ENCODE results near the gene BSN.

The BSN gene

GRCh38 chr3:49563040-49563578 lies 8.8 kb downstream of the BSN start:
- POLR2A ChIA-PET, result no interaction called here
- CTCF ChIA-PET, result interaction anchor here (0.7 kb wide), 2 partner anchors 24 to 109 kb away, joined by 3 read pairs; no protein-coding TSS in a partner anchor
- no peak for DNase-seq (ENCODE audit: low read depth, low spot score)
- TF ChIP-seq CTCF (IDR thresholded peaks at IDR 0.05; ENCODE audit: insufficient read depth, low read length, missing control alignments), result no peak
- H3K4me3 ChIP-seq (ENCODE audit: low read depth, low read length), result no peak overlapping the region

GRCh38 chr3:49563766-49564165 lies 9.5 kb downstream of the BSN start:
- no peak for DNase-seq (ENCODE audit: low read depth, low spot score)
- H3K4me3 ChIP-seq (ENCODE audit: low read depth, low read length), result no peak overlapping the region
- ChIA-PET POLR2A (no interaction called here), CTCF (no interaction called here)
- TF ChIP-seq CTCF (IDR thresholded peaks at IDR 0.05; ENCODE audit: insufficient read depth, low read length, missing control alignments), result no peak

GRCh38 chr3:49566312-49566711 lies 12.0 kb downstream of the BSN start:
- ChIA-PET CTCF (interaction anchor here (0.8 to 4.5 kb wide), 4 partner anchors 11 to 106 kb away, joined by 3 to 29 read pairs (median 4); no protein-coding TSS in a partner anchor), POLR2A (no interaction called here)
- H3K4me3 ChIP-seq (ENCODE audit: low read depth, low read length), result no peak overlapping the region
- TF ChIP-seq CTCF (IDR thresholded peaks at IDR 0.05; ENCODE audit: insufficient read depth, low read length, missing control alignments), result no peak
- DNase-seq (ENCODE audit: low read depth, low spot score), result no peak

GRCh38 chr3:49567406-49567805 lies 13.1 kb downstream of the BSN start:
- ChIA-PET CTCF (interaction anchor here (0.8 to 4.5 kb wide), 5 partner anchors 12 to 105 kb away, joined by 3 to 29 read pairs (median 6); partner anchors contain the start of gene BSN), POLR2A (no interaction called here)
- no peak overlapping the region for H3K4me3 ChIP-seq (ENCODE audit: low read depth, low read length)
- no peak for DNase-seq (ENCODE audit: low read depth, low spot score)
- TF ChIP-seq CTCF (IDR thresholded peaks at IDR 0.05; ENCODE audit: insufficient read depth, low read length, missing control alignments), result no peak

- TF ChIP-seq CTCF (IDR thresholded peaks at IDR 0.05; ENCODE audit: insufficient read depth, low read length, missing control alignments), result no peak
- DNase-seq (ENCODE audit: low read depth, low spot score), result no peak
- CTCF ChIA-PET, result interaction anchor here (1.2 to 4.5 kb wide), 2 partner anchors 29 to 103 kb away, joined by 3 to 29 read pairs; no protein-coding TSS in a partner anchor
- POLR2A ChIA-PET, result no interaction called here
- no peak overlapping the region for H3K4me3 ChIP-seq (ENCODE audit: low read depth, low read length)
These were observed 14.7 kb downstream of the BSN start for GRCh38 chr3:49568965-49569364.

GRCh38 chr3:49570028-49570654 lies 15.9 kb downstream of the BSN start:
- ChIA-PET POLR2A (no interaction called here), CTCF (interaction anchor here (1.2 kb wide), 1 partner anchor 30 kb away, joined by 3 read pairs; no protein-coding TSS in a partner anchor)
- TF ChIP-seq CTCF (IDR thresholded peaks at IDR 0.05; ENCODE audit: insufficient read depth, low read length, missing control alignments), result no peak
- DNase-seq (ENCODE audit: low read depth, low spot score), result no peak
- H3K4me3 ChIP-seq (ENCODE audit: low read depth, low read length), result no peak overlapping the region

All from AG04449 (cell line).